Measurements from ENCODE around the gene KRTAP10-3. TPM values are rescaled to one million over a fixed set of nuclear protein-coding genes. Genes with fewer than 3 reads are reported as not detected.

KRTAP10-3 gene
- total RNA-seq, 1 donor from 2014 or later, result not detected

GRCh38 chr21:44572959-44573583 is 14.5 kb upstream of the KRTAP10-3 start:
- no peak for DNase-seq (ENCODE audit: low read depth)
- Histone ChIP-seq H3K27me3 (ENCODE audit: control insufficient read depth, insufficient read depth, low read length) (no peaks in the 10 kb centered on the region), H3K36me3 (ENCODE audit: control insufficient read depth, insufficient read depth, low read length) (no peaks in the 10 kb centered on the region), H3K4me3 (ENCODE audit: low read depth, low read length) (no peak overlapping the region)
- TF ChIP-seq CTCF (IDR thresholded peaks at IDR 0.05; ENCODE audit: insufficient read depth, low read length, severe bottlenecking), result no peak
- peak; percentile 89 for FAIRE-seq

GRCh38 chr21:44571844-44572782 is 13.5 kb upstream of the KRTAP10-3 start:
- FAIRE-seq (peak; percentile 43), DNase-seq (ENCODE audit: low read depth) (no peak)
- H3K4me3 ChIP-seq (ENCODE audit: low read depth, low read length), result no peak overlapping the region
- H3K36me3 ChIP-seq (ENCODE audit: control insufficient read depth, insufficient read depth, low read length), result no peaks in the 10 kb centered on the region
- H3K27me3 ChIP-seq (ENCODE audit: control insufficient read depth, insufficient read depth, low read length), result no peaks in the 10 kb centered on the region
- no peak for TF ChIP-seq CTCF (IDR thresholded peaks at IDR 0.05; ENCODE audit: insufficient read depth, low read length, severe bottlenecking)

DNA sequence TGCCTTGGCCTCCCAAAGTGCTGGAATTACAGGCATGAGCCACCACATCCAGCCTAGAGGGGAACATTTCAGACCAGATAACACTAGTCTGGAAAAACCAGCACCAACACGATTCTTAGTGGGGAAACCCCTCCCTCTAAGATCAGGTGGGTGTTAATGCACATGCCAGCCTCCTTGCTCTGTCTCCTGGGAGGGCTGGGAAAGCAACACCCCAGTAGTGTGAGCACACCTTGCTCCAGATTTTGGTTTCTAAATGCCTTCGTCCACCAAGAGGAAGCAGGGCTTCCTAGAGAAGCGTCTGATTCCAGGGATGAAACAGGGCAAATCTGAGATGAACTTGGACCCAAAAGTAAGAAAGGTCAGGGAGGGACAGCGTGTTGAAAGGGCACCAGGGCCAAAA is 12.7 kb upstream of the KRTAP10-3 start:
- FAIRE-seq (no peak), DNase-seq (ENCODE audit: low read depth) (no peak)
- Histone ChIP-seq H3K4me3 (ENCODE audit: low read depth, low read length) (no peak overlapping the region), H3K27me3 (ENCODE audit: control insufficient read depth, insufficient read depth, low read length) (no peaks in the 10 kb centered on the region), H3K36me3 (ENCODE audit: control insufficient read depth, insufficient read depth, low read length) (no peaks in the 10 kb centered on the region)
- no peak for TF ChIP-seq CTCF (IDR thresholded peaks at IDR 0.05; ENCODE audit: insufficient read depth, low read length, severe bottlenecking)

DNA sequence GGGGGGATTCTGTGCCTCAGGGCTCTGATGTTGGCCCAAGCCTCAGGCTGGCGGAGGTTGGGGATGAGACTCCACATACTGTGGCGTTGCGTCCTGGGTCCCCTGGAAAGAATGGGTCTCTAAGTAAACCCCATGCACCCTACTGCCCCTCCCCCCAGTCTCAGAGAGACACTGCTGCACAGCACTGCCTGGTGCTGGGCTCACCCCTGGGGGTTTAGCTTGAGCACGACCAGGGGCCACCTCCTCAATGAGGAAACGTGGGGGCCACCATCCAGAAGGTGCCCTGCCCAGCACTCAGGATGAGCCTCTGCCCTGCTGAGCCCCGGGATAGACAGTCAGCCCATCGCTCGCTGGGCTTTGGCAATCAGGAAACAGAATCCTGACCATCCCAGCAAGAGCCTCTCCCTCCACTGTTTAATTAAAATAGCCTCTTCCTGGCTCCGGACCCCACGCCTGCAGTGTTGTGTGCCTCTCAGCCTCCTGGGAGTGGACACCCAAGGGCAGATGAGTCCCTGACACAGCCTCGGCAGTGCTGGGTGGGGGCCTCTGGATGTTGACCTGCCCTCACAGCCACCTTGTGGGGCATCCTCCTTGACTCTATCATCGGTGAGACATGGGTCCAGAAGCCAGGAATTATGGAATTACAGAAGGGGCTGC is 11.4 kb upstream of the KRTAP10-3 start:
- no peak for FAIRE-seq

More for the DNA sequence above, 11.4 kb upstream of the KRTAP10-3 start:
- H3K36me3 ChIP-seq (ENCODE audit: control insufficient read depth, insufficient read depth, low read length), result no peaks in the 10 kb centered on the region
- no peak overlapping the region for H3K4me3 ChIP-seq (ENCODE audit: low read depth, low read length)
- TF ChIP-seq CTCF (IDR thresholded peaks at IDR 0.05; ENCODE audit: insufficient read depth, low read length, severe bottlenecking), result no peak
- DNase-seq (ENCODE audit: low read depth), result no peak
- no peaks in the 10 kb centered on the region for H3K27me3 ChIP-seq (ENCODE audit: control insufficient read depth, insufficient read depth, low read length)
